ENCODE measurements around the gene MYRIP. TPM values are rescaled to one million over a fixed set of nuclear protein-coding genes. Genes with fewer than 3 reads are reported as not detected.

Gene MYRIP
- total and polyA plus RNA-seq, 8 donors, result 1.4 to 11.2 (median 7.8) TPM

DNA sequence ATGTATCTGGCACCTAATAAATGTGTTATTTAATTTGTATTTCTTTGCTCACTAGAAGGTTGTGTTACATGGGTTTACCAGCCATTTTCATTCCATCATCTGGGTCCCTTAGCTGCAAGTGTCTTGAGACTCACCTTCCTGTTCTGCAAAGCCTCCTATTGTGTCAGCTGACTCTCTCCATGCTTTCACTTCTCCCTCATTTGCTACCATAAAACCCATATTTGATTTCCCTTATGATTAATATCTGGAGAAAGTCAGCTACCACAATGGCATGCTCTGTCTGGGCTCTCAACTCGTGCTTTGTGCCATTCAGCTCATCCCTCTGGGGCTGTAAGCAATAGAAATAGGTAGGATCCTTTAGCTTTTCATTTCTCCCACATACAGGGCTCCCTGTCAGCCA is 420.6 kb downstream of the MYRIP start:
- intact Hi-C loops (cut with DNase I), result no loop called here
- WGBS, 2 donors, result 55 to 84% methylated on average over 1 of the region's 1 CpG
- H3K27ac ChIP-seq, result no peak overlapping the region
- H3K27me3 ChIP-seq, result no peaks in the 10 kb centered on the region
- no peaks in the 10 kb centered on the region for H3K9me3 ChIP-seq
- no peak for TF ChIP-seq CTCF (IDR thresholded peaks at IDR 0.05)
- DNase-seq, result no peak
- no peak overlapping the region for H3K4me3 ChIP-seq
- no peak for FAIRE-seq
- ATAC-seq, result peak in 1 of 4 donors; percentile 39
- no peaks in the 10 kb centered on the region for H3K4me1 ChIP-seq
- peaks cover 0 to 8% (median 0%) of the 10 kb centered on the region in 3 donors for H3K36me3 ChIP-seq

DNA sequence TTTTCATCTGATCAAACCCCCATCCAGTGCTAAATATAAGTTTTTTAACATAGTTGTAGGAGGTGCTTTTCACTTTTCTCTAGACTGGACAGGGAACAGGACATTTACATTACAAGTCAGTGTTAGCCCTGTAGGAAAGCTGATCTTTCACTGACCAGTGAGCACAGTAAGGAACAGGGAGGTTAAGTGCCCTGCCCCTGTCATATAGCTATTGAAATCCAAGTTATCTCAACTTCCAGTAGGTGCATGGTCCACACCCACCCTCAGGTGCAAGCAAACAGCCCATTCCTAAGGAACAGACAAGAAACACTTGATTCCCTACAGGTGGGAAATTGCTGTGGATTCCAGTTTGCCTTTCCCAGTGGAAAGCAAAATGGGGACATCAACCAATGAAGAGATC is 421.0 kb downstream of the MYRIP start:
- no peak for ATAC-seq
- Histone ChIP-seq H3K27me3 (no peaks in the 10 kb centered on the region), H3K36me3 (peaks cover 0 to 8% (median 0%) of the 10 kb centered on the region in 3 donors), H3K27ac (no peak overlapping the region), H3K9me3 (no peaks in the 10 kb centered on the region), H3K4me3 (no peak overlapping the region), H3K4me1 (no peaks in the 10 kb centered on the region)
- TF ChIP-seq CTCF (IDR thresholded peaks at IDR 0.05), result no peak
- intact Hi-C loops (cut with DNase I), result no loop called here
- DNase-seq, result no peak
- no peak for FAIRE-seq

DNA sequence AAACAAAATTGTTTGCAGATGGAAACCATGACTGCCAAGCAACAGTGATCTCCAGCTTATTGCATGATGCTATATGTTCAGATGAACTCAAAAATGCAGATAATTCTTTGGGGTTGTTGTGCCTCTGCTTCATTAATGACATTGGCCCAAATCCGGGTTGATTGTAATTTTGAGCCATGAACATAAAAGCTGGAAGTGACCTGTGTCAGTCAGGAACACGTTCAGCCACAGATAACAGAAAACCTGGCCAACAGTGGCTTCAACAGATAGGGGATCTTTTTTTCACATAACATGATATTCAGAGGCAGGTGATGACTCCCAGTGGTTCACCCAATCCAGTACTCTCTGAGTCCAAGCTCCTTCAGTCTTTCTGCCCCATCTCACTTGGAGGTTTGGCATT is 423.2 kb downstream of the MYRIP start:
- no peak for TF ChIP-seq CTCF (IDR thresholded peaks at IDR 0.05)
- 93 to 94% methylated on average over 2 of the region's 2 CpGs for WGBS, 2 donors
- H3K4me3 ChIP-seq, result no peak overlapping the region
- intact Hi-C loops (cut with DNase I), result no loop called here
- DNase-seq, result no peak
- no peaks in the 10 kb centered on the region for H3K27me3 ChIP-seq
- H3K9me3 ChIP-seq, result no peaks in the 10 kb centered on the region
- no peaks in the 10 kb centered on the region for H3K4me1 ChIP-seq
- no peak for ATAC-seq
- H3K27ac ChIP-seq, result no peak overlapping the region
- H3K36me3 ChIP-seq, result peaks cover 0 to 8% (median 0%) of the 10 kb centered on the region in 3 donors
- FAIRE-seq, result no peak

DNA sequence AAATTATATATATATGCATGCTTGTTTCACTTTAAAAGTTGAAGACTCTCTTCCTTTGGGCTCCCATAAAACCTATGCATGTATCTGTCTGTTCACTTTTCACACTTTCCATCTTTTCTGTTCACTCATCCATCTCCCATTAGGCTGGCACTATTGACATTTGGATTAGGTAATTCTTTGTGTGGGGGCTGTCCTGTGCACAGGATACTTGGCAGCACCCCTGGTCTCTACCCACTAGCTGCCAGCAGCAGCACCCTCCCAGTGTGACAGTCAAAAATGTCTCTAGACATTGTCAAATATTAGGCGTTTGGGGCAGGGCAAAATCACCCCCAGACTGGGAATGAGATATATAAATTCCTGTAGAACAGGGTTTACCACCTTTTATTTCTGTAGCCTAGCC is 427.8 kb downstream of the MYRIP start:
- no peak for ATAC-seq
- no peak for TF ChIP-seq CTCF (IDR thresholded peaks at IDR 0.05)
- Histone ChIP-seq H3K9me3 (no peaks in the 10 kb centered on the region), H3K36me3 (peaks cover 0 to 8% (median 0%) of the 10 kb centered on the region in 3 donors), H3K4me3 (no peak overlapping the region), H3K27me3 (no peaks in the 10 kb centered on the region), H3K27ac (no peak overlapping the region), H3K4me1 (no peaks in the 10 kb centered on the region)
- DNase-seq, result no peak
- no peak for FAIRE-seq
- intact Hi-C loops (cut with DNase I), result no loop called here
- 44 to 77% methylated on average over 1 of the region's 1 CpG for WGBS, 2 donors

GRCh38 chr3:40237889-40238571 is 428.6 kb downstream of the MYRIP start:
- H3K4me3 ChIP-seq, result no peak overlapping the region
- 81 to 83% methylated on average over 8 of the region's 8 CpGs for WGBS, 2 donors
- ATAC-seq (no peak), DNase-seq (no peak), FAIRE-seq (no peak)
- H3K27ac ChIP-seq, result no peak overlapping the region
- H3K27me3 ChIP-seq, result no peaks in the 10 kb centered on the region
- no peaks in the 10 kb centered on the region for H3K4me1 ChIP-seq
- no peak for TF ChIP-seq CTCF (IDR thresholded peaks at IDR 0.05)
- peaks cover 0 to 8% (median 0%) of the 10 kb centered on the region in 3 donors for H3K36me3 ChIP-seq
- H3K9me3 ChIP-seq, result no peaks in the 10 kb centered on the region
- intact Hi-C loops (cut with DNase I), result no loop called here

All from pancreas (tissue), 10 donors.